NB4 (cell line): Measurements from ENCODE around the gene GPX3.

Source experiments
- DNase-seq: peaks from one replicate; pipeline ENCODE4 v3.0.0; 2010; ENCODE audit warnings: low read depth
- H3K4me3 ChIP-seq: one replicate; pipeline ENCODE4 v1.5.1; 2011; ENCODE audit warnings: mild to moderate bottlenecking, low read depth, low read length, moderate library complexity
- CTCF ChIP-seq: IDR thresholded peaks from one replicate; pipeline ENCODE4 v1.5.1; 2012; ENCODE audit warnings: low read depth, low read length
- MAX ChIP-seq: IDR thresholded peaks from 2 replicates; pipeline ENCODE4 v1.6.1; 2011; ENCODE audit warnings: low read depth, low read length
- MYC ChIP-seq: IDR thresholded peaks from 2 replicates; pipeline ENCODE4 v1.6.1; 2011; ENCODE audit warnings: low read depth, low read length
- POLR2A ChIP-seq: IDR thresholded peaks from 2 replicates; pipeline ENCODE4 v1.6.1; 2011; ENCODE audit warnings: mild to moderate bottlenecking; ENCODE audit not compliant: insufficient read length; ENCODE audit errors: extremely low read depth

GPX3 gene

GRCh38 chr5:151006704-151007334 is 13.6 kb upstream of the GPX3 start:
- no peak overlapping the region for H3K4me3 ChIP-seq
- TF ChIP-seq MYC = no peak
- no peak for TF ChIP-seq MAX
- no peak for TF ChIP-seq CTCF
- no peak for TF ChIP-seq POLR2A
- no peak for DNase-seq

- no peak for TF ChIP-seq MAX
- no peak for TF ChIP-seq POLR2A
- TF ChIP-seq MYC = no peak
- TF ChIP-seq CTCF = no peak
- H3K4me3 ChIP-seq = no peak overlapping the region
- no peak for DNase-seq
Measured at GRCh38 chr5:151007430-151008209, 12.8 kb upstream of the GPX3 start.

GRCh38 chr5:151008210-151008491 is 12.2 kb upstream of the GPX3 start:
- H3K4me3 ChIP-seq = no peak overlapping the region
- no peak for TF ChIP-seq CTCF
- no peak for TF ChIP-seq POLR2A
- TF ChIP-seq MAX = no peak
- TF ChIP-seq MYC = no peak

GRCh38 chr5:151008906-151009305 is 11.5 kb upstream of the GPX3 start:
- TF ChIP-seq MYC (no peak), CTCF (no peak), POLR2A (no peak), MAX (no peak)
- H3K4me3 ChIP-seq = no peak overlapping the region
- no peak for DNase-seq

More at GRCh38 chr5:151008210-151008491, 12.2 kb upstream of the GPX3 start:
- no peak for DNase-seq

GRCh38 chr5:151012862-151013261 is 7.5 kb upstream of the GPX3 start:
- no peak for DNase-seq
- no peak overlapping the region for H3K4me3 ChIP-seq
- TF ChIP-seq MAX = no peak
- no peak for TF ChIP-seq CTCF
- no peak for TF ChIP-seq MYC
- no peak for TF ChIP-seq POLR2A
